Measurements from ENCODE around the gene HORMAD2. TPM values are rescaled to one million over a fixed set of nuclear protein-coding genes. Genes with fewer than 3 reads are reported as not detected.

HORMAD2 gene
- polyA plus RNA-seq, 1 donor = not detected

DNA sequence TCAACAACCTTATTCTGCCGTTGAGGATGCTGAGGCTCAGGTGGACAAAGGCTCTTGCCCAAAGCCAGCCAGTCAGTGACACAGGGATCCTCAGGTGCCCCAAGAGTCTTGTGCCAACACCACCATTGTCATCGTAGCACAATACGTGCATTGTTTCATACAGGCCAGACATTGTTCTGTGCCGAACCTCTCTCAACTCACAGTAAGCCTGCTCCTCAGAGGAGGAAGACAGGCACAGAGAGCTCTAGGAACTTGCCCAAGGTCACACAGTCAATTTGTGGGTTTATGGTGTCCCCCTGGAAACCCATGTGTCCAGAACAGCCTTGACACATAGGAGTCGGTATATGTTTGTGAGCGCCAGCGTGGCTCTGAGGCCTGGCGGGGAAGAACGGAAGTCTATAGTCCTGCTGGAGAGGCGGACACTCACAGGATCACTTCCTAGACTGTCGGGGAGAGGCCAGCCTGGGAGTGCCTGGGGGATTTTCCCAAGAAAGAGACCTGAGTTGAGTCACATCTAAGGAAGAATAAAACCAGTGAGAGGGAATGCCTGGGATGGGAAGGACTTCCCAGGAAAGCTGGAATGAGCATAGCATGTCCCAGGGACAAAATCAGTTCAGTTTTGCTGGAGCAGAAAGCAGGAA, 146.0 kb downstream of the HORMAD2 start:
- no CpG with 5 or more reads among the region's 11 CpGs for WGBS (ENCODE audit: insufficient coverage, low lambda C conversion rate)
- no peak for DNase-seq
- H3K4me1 ChIP-seq (ENCODE audit: control insufficient read depth, insufficient read depth, low read length) = no peaks in the 10 kb centered on the region
- no peaks in the 10 kb centered on the region for H3K9me3 ChIP-seq (ENCODE audit: control insufficient read depth, low read depth, low read length)
- no peaks in the 10 kb centered on the region for H3K36me3 ChIP-seq (ENCODE audit: control insufficient read depth, insufficient read depth, low read length)
- H3K27ac ChIP-seq (ENCODE audit: low read length) = no peak overlapping the region
- no peak overlapping the region for H3K4me3 ChIP-seq (ENCODE audit: low read length)
- peaks cover 4% of the 10 kb centered on the region for H3K27me3 ChIP-seq (ENCODE audit: control insufficient read depth, insufficient read depth, low read length)

Other genes with a start within 250 kb of the HORMAD2 start
- gene ASCC2, start 242.2 kb upstream of the HORMAD2 start, polyA plus RNA-seq = 44.0 TPM
- 32.2 TPM for gene MTMR3, start 197.3 kb upstream of the HORMAD2 start, polyA plus RNA-seq
- gene LIF, start 166.3 kb downstream of the HORMAD2 start, polyA plus RNA-seq = 27.6 TPM
- gene OSM, start 186.4 kb downstream of the HORMAD2 start, polyA plus RNA-seq = 0.52 TPM
- 7.0 TPM for gene CASTOR1, start 209.0 kb downstream of the HORMAD2 start, polyA plus RNA-seq
- gene TBC1D10A, start 246.5 kb downstream of the HORMAD2 start, polyA plus RNA-seq = 16.9 TPM